Keratinocyte (primary cell): ENCODE results near the gene B9D1. TPM values are rescaled to one million over a fixed set of nuclear protein-coding genes. Genes with fewer than 3 reads are reported as not detected.

Experiments used
- DNase-seq: peaks from one replicate; pipeline ENCODE4 v3.0.0-alpha.2; 2011; ENCODE audit warnings: low read depth, missing footprints, low spot score
- FAIRE-seq: peaks from 2 replicates; lab custom pipeline; 2011; peaks lifted over from hg19 to GRCh38; lab: Jason Lieb, UNC
- H2AFZ ChIP-seq: 2 replicates; pipeline ENCODE4 v1.6.0; 2012; ENCODE audit warnings: low read length, control low read depth, inconsistent platforms; ENCODE audit not compliant: control insufficient read depth
- H3K27ac ChIP-seq: 2 replicates; pipeline ENCODE4 v1.5.1; 2011; ENCODE audit warnings: low read length; ENCODE audit not compliant: control insufficient read depth, insufficient read depth
- H3K27me3 ChIP-seq: 3 replicates; pipeline ENCODE4 v1.6.0; 2011; ENCODE audit warnings: low read length; ENCODE audit not compliant: control insufficient read depth, insufficient read depth; ENCODE audit errors: extremely low read depth
- H3K36me3 ChIP-seq, 2 experiments: 2 replicates in 1 of 2; 3 replicates in 1 of 2; pipeline ENCODE4 v1.5.1; 2011; ENCODE audit warnings: low read length in 2 of 2, mild to moderate bottlenecking in 1 of 2; ENCODE audit not compliant: control insufficient read depth in 2 of 2, insufficient read depth in 2 of 2; ENCODE audit errors: extremely low read depth in 1 of 2
- H3K4me1 ChIP-seq: 3 replicates; pipeline ENCODE4 v1.5.1; 2011; ENCODE audit warnings: low read length; ENCODE audit not compliant: control insufficient read depth, insufficient read depth; ENCODE audit errors: extremely low read depth
- H3K4me2 ChIP-seq: 3 replicates; pipeline ENCODE4 v1.6.0; 2011; ENCODE audit warnings: low read depth, low read length; ENCODE audit not compliant: control insufficient read depth, insufficient read depth; ENCODE audit errors: extremely low read depth
- H3K4me3 ChIP-seq, 3 experiments: fragments of 200-600 bp in 1 of 3; sonication (generic) in 1 of 3; 2 replicates in 2 of 3; 3 replicates in 1 of 3; pipeline ENCODE4 v1.5.1; 2011 to 2016; ENCODE audit warnings: low read length in 3 of 3, mild to moderate bottlenecking in 3 of 3, control low read depth in 2 of 3, inconsistent platforms in 1 of 3, low read depth in 1 of 3, mixed read lengths in 1 of 3, mixed run types in 1 of 3, moderate library complexity in 1 of 3; ENCODE audit not compliant: control insufficient read depth in 2 of 3, insufficient read depth in 2 of 3; ENCODE audit errors: extremely low read depth in 1 of 3
- H3K79me2 ChIP-seq: 2 replicates; pipeline ENCODE4 v1.6.0; 2012; ENCODE audit warnings: low read length; ENCODE audit not compliant: control insufficient read depth, insufficient read depth
- H3K9ac ChIP-seq: 3 replicates; pipeline ENCODE4 v1.6.0; 2011; ENCODE audit warnings: low read length; ENCODE audit not compliant: control insufficient read depth, insufficient read depth; ENCODE audit errors: extremely low read depth
- H3K9me1 ChIP-seq: 3 replicates; pipeline ENCODE4 v1.6.0; 2011; ENCODE audit warnings: low read length; ENCODE audit not compliant: control insufficient read depth, insufficient read depth; ENCODE audit errors: extremely low read depth
- H3K9me3 ChIP-seq: 2 replicates; pipeline ENCODE4 v1.5.1; 2012; ENCODE audit warnings: low read depth, low read length; ENCODE audit not compliant: control insufficient read depth
- H4K20me1 ChIP-seq: 3 replicates; pipeline ENCODE4 v1.6.0; 2011; ENCODE audit warnings: low read length; ENCODE audit not compliant: control insufficient read depth, insufficient read depth; ENCODE audit errors: extremely low read depth
- EZH2 ChIP-seq: IDR thresholded peaks from one replicate; pipeline ENCODE4 v1.6.1; 2012; ENCODE audit warnings: inconsistent platforms, mild to moderate bottlenecking, low read length, moderate library complexity
- dilution Hi-C: fragments of 300-500 bp; cut with MboI; formaldehyde crosslinking; loops from one replicate; pipeline ENCODE4 v1.7.0; 2020; ENCODE audit warnings: low sequenced_read_pairs; ENCODE audit not compliant: extremely low pct_ligation_motif_present
- polyA plus RNA-seq, 5 experiments: library from polyadenylated mRNA; depleted of rRNA in 3 of 5; stranded (reverse) in 3 of 5; stranded (forward) in 1 of 5; unstranded in 1 of 5; fragments of >200 nt; gene quantifications; 1 replicate in 1 of 5; 2 replicates in 3 of 5; 3 replicates in 1 of 5; pipeline versions ENCODE4 v1.2.1 to v1.2.3, GENCODE V29; 2011 to 2012; ENCODE audit warnings: missing spikeins in 2 of 5, low read depth in 1 of 5, low replicate concordance in 1 of 5
- TF ChIP-seq, protein P1 (sequence below), 3 experiments: IDR thresholded peaks in 1 of 3; conservative IDR thresholded peaks in 1 of 3; optimal IDR thresholded peaks in 1 of 3; 2 replicates in 2 of 3; 3 replicates in 1 of 3; pipeline versions ENCODE3 to v1.5.1; 2011; ENCODE audit warnings: low read length in 3 of 3, mild to moderate bottlenecking in 3 of 3, moderate library complexity in 2 of 3, control low read depth in 1 of 3, inconsistent platforms in 1 of 3; ENCODE audit not compliant: insufficient read depth in 2 of 3; ENCODE audit errors: extremely low read depth in 1 of 3

Gene B9D1
- polyA plus RNA-seq, 1 donor (not counting 4 experiments of a cell fraction or from before 2014, with no cell fraction given) = 30.3 TPM

DNA sequence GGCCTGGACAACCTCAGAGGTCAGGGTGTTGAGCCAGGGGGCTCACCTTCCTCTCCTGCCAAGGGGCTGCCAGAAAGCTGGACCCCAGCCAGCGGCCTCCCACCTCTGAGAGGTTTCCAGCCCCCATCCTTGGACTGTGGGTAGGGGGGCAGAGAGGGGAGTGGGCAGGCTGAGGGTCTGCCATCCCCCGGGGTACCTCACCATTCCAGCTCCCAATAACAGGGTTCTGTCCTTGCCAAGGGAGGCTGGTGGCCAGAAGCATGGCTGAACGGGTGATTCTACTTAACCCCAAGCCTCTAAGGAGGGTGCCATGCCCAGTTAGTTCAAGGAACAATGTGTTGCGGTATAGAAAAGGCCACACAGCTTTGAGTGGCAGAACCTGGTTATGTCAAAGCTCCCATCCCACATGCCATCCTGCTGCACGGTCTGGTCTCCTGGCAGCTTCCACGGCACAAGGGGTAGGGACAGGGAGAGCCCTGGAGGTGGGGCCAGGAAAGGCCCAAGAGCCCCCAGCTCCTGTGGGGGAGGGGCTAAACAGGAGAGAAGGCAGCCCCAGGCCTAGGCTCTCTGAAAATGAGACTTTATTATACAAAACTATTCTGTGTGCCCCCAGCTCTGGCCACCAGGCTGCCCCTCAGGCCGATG is 19.8 kb downstream of the B9D1 start:
- Histone ChIP-seq H3K9ac (no peak overlapping the region), H3K27me3 (no peaks in the 10 kb centered on the region), H4K20me1 (no peaks in the 10 kb centered on the region), H3K9me1 (no peaks in the 10 kb centered on the region), H3K4me1 (peaks cover 25% of the 10 kb centered on the region), H3K4me2 (no peak overlapping the region), H2AFZ (no peak overlapping the region), H3K4me3 (no peak overlapping the region), H3K9me3 (no peaks in the 10 kb centered on the region), H3K36me3 (no peaks in the 10 kb centered on the region), H3K79me2 (no peaks in the 10 kb centered on the region), H3K27ac (no peak overlapping the region)
- dilution Hi-C loops = no loop called here
- FAIRE-seq = no peak
- DNase-seq = no peak
- TF ChIP-seq, protein P1, sequence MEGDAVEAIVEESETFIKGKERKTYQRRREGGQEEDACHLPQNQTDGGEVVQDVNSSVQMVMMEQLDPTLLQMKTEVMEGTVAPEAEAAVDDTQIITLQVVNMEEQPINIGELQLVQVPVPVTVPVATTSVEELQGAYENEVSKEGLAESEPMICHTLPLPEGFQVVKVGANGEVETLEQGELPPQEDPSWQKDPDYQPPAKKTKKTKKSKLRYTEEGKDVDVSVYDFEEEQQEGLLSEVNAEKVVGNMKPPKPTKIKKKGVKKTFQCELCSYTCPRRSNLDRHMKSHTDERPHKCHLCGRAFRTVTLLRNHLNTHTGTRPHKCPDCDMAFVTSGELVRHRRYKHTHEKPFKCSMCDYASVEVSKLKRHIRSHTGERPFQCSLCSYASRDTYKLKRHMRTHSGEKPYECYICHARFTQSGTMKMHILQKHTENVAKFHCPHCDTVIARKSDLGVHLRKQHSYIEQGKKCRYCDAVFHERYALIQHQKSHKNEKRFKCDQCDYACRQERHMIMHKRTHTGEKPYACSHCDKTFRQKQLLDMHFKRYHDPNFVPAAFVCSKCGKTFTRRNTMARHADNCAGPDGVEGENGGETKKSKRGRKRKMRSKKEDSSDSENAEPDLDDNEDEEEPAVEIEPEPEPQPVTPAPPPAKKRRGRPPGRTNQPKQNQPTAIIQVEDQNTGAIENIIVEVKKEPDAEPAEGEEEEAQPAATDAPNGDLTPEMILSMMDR (optimal IDR thresholded peaks at IDR 0.05 in 1 of 3, IDR thresholded peaks at IDR 0.05 in 1 of 3, conservative IDR thresholded peaks at IDR 0.05 in 1 of 3; ENCODE audit: extremely low read depth in 1 of 3, insufficient read depth in 2 of 3, low read length in 3 of 3) = no peak
- no peak for TF ChIP-seq EZH2

DNA sequence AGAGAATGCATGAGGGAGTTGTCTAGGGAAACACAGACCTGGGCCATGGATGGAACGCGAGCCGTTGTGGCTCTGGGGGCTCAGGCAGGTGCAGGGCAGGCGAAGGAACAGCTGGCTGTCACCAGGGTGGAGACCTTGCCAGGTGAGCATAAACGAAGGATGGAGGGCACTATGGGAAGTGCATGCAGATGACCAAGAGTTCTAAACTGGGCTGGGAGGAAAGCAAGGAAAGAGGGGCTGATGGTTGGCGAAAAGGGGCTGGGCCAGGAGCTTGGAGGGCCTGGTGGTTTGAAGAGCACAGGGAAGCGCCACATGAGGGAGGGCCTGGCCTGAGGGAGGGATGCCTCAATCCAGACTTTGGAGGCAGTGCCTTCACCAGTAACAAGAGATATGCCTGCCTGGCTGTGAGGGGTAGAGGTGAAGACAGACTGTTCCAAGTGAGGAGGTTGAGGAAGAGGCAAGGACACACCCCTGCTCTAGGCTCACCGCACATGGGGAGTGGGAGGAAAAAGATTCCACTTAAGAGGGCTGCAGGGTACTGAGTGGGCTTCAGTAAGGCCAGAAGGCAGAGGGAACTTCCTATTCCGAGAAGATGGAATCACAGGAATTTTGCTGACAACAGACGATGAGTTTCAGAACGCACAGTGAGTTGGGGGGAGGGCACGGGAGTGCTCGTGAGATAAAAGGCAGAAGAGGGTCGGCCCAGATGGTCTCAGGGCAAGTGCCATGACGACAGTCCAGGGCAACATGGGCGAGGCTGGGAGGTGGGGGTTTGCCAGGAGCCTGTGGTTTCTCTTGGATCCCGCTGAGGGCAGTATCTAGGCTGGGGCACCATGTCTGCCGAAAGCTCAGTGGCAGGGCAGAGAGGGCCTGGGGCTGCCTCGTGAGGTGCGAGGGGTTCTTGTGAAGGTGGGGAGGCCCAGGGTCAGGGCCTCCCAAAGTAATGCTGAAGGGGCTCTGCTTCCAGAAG is 20.6 kb downstream of the B9D1 start:
- dilution Hi-C loops = no loop called here
- DNase-seq = no peak

More for the DNA sequence above, 20.6 kb downstream of the B9D1 start:
- no peaks in the 10 kb centered on the region for H3K27me3 ChIP-seq
- no peak for TF ChIP-seq EZH2
- TF ChIP-seq, protein P1 (optimal IDR thresholded peaks at IDR 0.05 in 1 of 3, IDR thresholded peaks at IDR 0.05 in 1 of 3, conservative IDR thresholded peaks at IDR 0.05 in 1 of 3; ENCODE audit: extremely low read depth in 1 of 3, insufficient read depth in 2 of 3, low read length in 3 of 3) = no peak
- no peak overlapping the region for H3K9ac ChIP-seq
- H3K27ac ChIP-seq = no peak overlapping the region
- FAIRE-seq = no peak
- no peaks in the 10 kb centered on the region for H3K36me3 ChIP-seq
- H3K79me2 ChIP-seq = no peaks in the 10 kb centered on the region
- no peaks in the 10 kb centered on the region for H3K9me1 ChIP-seq
- H3K4me3 ChIP-seq = no peak overlapping the region
- no peak overlapping the region for H3K4me2 ChIP-seq
- H2AFZ ChIP-seq = no peak overlapping the region
- peaks cover 17% of the 10 kb centered on the region for H3K4me1 ChIP-seq
- H4K20me1 ChIP-seq = no peaks in the 10 kb centered on the region
- H3K9me3 ChIP-seq = no peaks in the 10 kb centered on the region
